K562 (cell line): ENCODE measurements around the gene AIFM3. TPM values are rescaled to one million over a fixed set of nuclear protein-coding genes. Genes with fewer than 3 reads are reported as not detected.

Experiments used
- CBX3 ChIP-seq, 2 experiments: IDR thresholded peaks; 1 replicate in 1 of 2; 2 replicates in 1 of 2; pipeline ENCODE4 v1.6.1; 2012; ENCODE audit warnings: inconsistent platforms in 2 of 2, low read length in 2 of 2, borderline replicate concordance in 1 of 2, control low read depth in 1 of 2
- SMAD4 ChIP-seq: fragments of 250-450 bp; sonication (Bioruptor Pico); conservative IDR thresholded peaks from 2 replicates; pipeline ENCODE4 v1.8.0; 2021; ENCODE audit warnings: inconsistent platforms, mild to moderate bottlenecking, moderate library complexity
- TAF9B ChIP-seq: fragments of 450-650 bp; IDR thresholded peaks from 2 replicates; pipeline ENCODE4 v1.6.1; 2018; ENCODE audit warnings: mild to moderate bottlenecking; ENCODE audit not compliant: partially characterized antibody
- ZNF232 ChIP-seq: sonication (generic); formaldehyde crosslinking; IDR thresholded peaks from 2 replicates; pipeline ENCODE4 v1.8.0; 2022; ENCODE audit warnings: mild to moderate bottlenecking, missing genetic modification reagents
- ZNF354B ChIP-seq: fragments of 250-450 bp; sonication (Bioruptor Pico); IDR thresholded peaks from 2 replicates; pipeline ENCODE4 v1.4.0; 2020
- polyA plus RNA-seq, 8 experiments: library from polyadenylated mRNA; depleted of rRNA in 4 of 8; stranded (reverse) in 5 of 8; unstranded in 3 of 8; fragments of >200 nt; fragmentation: Nextera tagmentation in 2 of 8; fragmentation: Illumina TruSeq in 1 of 8; extraction: Ambion mirVana in 2 of 8; extraction: Trizol in 1 of 8; gene quantifications; 2 replicates each; pipeline versions ENCODE4 v1.2.1 to v1.2.3, GENCODE V29; 2011 to 2014; ENCODE audit warnings: inconsistent platforms in 1 of 8, missing spikeins in 1 of 8
- total RNA-seq, 7 experiments: library from RNA; depleted of rRNA in 6 of 7; stranded (reverse); fragments of >200 nt in 6 of 7; fragmentation: Illumina TruSeq in 2 of 7; extraction: Trizol in 2 of 7; gene quantifications; 2 replicates each; pipeline versions ENCODE4 v1.2.1 to v1.2.3, GENCODE V29; 2011 to 2021; ENCODE audit warnings: low replicate concordance in 1 of 7
- TF ChIP-seq, protein P1 (sequence below): fragments of 450-650 bp; IDR thresholded peaks from 2 replicates; pipeline ENCODE4 v1.6.1; 2016
- TF ChIP-seq, protein P2 (sequence below): fragments of 450-650 bp; formaldehyde crosslinking; IDR thresholded peaks from 2 replicates; pipeline ENCODE4 v1.4.0; 2020; ENCODE audit warnings: mild to moderate bottlenecking, moderate library complexity
- TF ChIP-seq, protein P3 (sequence below): sonication (generic); formaldehyde crosslinking; IDR thresholded peaks from 2 replicates; pipeline ENCODE4 v1.8.0; 2022; ENCODE audit warnings: mild to moderate bottlenecking, missing genetic modification reagents

Gene AIFM3
- total and polyA plus RNA-seq, 9 of the 15 experiments (the other 6 are each of a cell fraction or from before 2014, with no cell fraction given), result 0.03 to 0.20 (median 0.07) TPM; not detected in 1

DNA sequence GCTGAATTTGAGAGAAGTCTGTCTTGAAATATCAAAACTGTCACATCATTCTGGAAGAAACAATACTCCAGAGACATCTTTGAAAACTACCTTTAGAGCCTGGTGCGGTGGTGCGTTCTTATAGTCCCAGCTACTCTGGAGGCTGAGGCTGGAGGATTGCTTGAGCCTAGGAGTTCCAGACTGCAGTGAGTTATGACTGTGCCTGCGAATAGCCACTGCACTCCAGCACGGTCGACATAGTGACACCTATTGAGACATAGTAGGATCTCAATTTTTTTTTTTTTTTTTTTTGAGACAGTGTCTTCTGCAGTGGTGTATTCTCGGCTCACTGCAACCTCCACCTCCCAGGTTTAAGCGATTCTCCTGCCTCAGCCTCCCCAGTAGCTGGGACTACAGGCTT lies 11.5 kb upstream of the AIFM3 start (continued):
- TF ChIP-seq CBX3 (IDR thresholded peaks at IDR 0.05; ENCODE audit: borderline replicate concordance in 1 of 2, low read length in 2 of 2) (0 out of 3 replicates have a peak, but pooled peaks of 1 of the 2 experiments have one; percentile 11), SMAD4 (CRISPR knock-in tag) (0 out of 2 replicates have a peak, but pooled peaks have one; percentile 10), TAF9B (no peak), ZNF354B (CRISPR knock-in tag) (0 out of 2 replicates have a peak, but pooled peaks have one; percentile 37), ZNF232 (no peak)
- TF ChIP-seq, protein P1, sequence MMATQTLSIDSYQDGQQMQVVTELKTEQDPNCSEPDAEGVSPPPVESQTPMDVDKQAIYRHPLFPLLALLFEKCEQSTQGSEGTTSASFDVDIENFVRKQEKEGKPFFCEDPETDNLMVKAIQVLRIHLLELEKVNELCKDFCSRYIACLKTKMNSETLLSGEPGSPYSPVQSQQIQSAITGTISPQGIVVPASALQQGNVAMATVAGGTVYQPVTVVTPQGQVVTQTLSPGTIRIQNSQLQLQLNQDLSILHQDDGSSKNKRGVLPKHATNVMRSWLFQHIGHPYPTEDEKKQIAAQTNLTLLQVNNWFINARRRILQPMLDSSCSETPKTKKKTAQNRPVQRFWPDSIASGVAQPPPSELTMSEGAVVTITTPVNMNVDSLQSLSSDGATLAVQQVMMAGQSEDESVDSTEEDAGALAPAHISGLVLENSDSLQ, result peak; percentile 71
- TF ChIP-seq, protein P2, sequence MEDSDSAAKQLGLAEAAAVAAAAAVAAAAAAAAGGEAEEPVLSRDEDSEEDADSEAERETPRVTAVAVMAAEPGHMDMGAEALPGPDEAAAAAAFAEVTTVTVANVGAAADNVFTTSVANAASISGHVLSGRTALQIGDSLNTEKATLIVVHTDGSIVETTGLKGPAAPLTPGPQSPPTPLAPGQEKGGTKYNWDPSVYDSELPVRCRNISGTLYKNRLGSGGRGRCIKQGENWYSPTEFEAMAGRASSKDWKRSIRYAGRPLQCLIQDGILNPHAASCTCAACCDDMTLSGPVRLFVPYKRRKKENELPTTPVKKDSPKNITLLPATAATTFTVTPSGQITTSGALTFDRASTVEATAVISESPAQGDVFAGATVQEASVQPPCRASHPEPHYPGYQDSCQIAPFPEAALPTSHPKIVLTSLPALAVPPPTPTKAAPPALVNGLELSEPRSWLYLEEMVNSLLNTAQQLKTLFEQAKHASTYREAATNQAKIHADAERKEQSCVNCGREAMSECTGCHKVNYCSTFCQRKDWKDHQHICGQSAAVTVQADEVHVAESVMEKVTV (CRISPR knock-in tag), result 0 out of 2 replicates have a peak, but pooled peaks have one; percentile 28
- TF ChIP-seq, protein P3, sequence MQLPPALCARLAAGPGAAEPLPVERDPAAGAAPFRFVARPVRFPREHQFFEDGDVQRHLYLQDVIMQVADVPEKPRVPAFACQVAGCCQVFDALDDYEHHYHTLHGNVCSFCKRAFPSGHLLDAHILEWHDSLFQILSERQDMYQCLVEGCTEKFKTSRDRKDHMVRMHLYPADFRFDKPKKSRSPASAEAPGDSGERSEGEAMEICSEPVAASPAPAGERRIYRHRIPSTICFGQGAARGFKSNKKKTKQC (CRISPR knock-in tag), result 0 out of 2 replicates have a peak, but pooled peaks have one; percentile 19
- TF ChIP-seq, all 486 proteins: peak for 29
